Stomach (tissue), 4 donors: ENCODE results near the gene MAP1S.

Experiments
- CTCF ChIP-seq, 7 experiments: fragments of 450-650 bp in 4 of 7; fragments of 200-600 bp in 3 of 7; sonication (generic) in 3 of 7; IDR thresholded peaks; one replicate each; pipeline ENCODE4 v1.5.1; 2016 to 2019; ENCODE audit warnings: antibody characterized with exemption in 7 of 7, control low read depth in 2 of 7, mild to moderate bottlenecking in 1 of 7
- EP300 ChIP-seq: sonication (generic); formaldehyde crosslinking; IDR thresholded peaks from one replicate; pipeline ENCODE4 v1.6.1; 2017; ENCODE audit warnings: antibody characterized with exemption
- POLR2AphosphoS5 ChIP-seq, 3 donors: sonication (generic); formaldehyde crosslinking; IDR thresholded peaks; one replicate each; pipeline ENCODE4 v1.6.1; 2016; ENCODE audit warnings: antibody characterized with exemption in 3 of 3

- TF ChIP-seq EP300 (no peak), CTCF (IDR thresholded peaks at IDR 0.05) (peak in 1 of 7 experiments; percentile 12), POLR2AphosphoS5 (IDR thresholded peaks at IDR 0.05) (no peak)
Measured at GRCh38 chr19:17725422-17726078, 6.3 kb downstream of the MAP1S start.
